CD4-positive, alpha-beta T cell treated with Interleukin-4 for 4 hours (primary cell): Measurements from ENCODE around the gene TOP3A.
A peak's percentile ranks its signal among the peaks of the same experiment; 100 is the strongest.
"Not testable (repeated sequence)": the region's sequence is repeated elsewhere in the genome, so short reads cannot be mapped to it uniquely, and the experiment has no call there.

Experiments
- DNase-seq: peaks from one replicate; pipeline ENCODE4 v3.0.0-alpha.2; 2020

Gene TOP3A

DNA sequence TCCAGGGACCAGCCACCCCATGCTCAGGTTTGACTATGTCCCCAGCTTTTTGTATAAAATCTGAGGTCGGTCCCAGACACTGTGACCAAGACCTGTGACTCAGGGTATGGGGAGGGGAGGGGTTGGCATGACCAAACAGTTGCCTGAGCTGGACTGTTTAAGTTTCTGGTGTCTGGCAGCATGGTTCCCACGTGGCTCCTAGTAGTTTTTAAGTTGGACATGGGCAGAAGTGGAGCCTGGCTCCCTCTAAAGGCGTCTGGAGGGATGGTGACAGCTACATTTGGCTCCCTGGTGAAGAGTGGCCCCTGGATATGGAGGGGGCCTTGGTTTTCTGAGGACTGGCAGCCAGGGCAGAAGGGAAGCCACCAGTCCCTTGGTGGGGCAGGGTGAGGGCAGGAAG is 8.2 kb upstream of the TOP3A start:
- DNase-seq = no peak

DNA sequence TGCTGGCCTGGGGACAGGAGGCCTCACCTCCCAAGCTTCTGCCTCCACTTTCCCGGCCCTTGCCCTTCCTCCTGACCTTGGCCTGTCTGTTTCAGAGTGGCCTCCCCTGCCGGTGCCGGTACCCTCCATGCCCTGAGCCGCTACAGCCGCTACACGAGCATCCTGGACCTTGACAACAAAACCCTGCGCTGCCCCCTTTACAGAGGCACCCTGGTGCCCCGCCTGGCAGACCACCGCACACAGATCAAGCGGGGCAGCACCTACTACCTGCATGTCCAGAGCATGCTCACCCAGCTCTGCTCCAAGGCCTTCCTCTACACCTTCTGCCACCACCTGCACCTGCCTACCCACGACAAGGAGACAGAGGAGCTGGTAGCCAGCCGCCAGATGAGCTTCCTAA is 7.7 kb upstream of the TOP3A start:
- DNase-seq = no peak

GRCh38 chr17:18321309-18321708 is 6.5 kb upstream of the TOP3A start:
- no peak for DNase-seq

- DNase-seq = no peak
Measured at GRCh38 chr17:18320301-18320700, 5.5 kb upstream of the TOP3A start.

DNA sequence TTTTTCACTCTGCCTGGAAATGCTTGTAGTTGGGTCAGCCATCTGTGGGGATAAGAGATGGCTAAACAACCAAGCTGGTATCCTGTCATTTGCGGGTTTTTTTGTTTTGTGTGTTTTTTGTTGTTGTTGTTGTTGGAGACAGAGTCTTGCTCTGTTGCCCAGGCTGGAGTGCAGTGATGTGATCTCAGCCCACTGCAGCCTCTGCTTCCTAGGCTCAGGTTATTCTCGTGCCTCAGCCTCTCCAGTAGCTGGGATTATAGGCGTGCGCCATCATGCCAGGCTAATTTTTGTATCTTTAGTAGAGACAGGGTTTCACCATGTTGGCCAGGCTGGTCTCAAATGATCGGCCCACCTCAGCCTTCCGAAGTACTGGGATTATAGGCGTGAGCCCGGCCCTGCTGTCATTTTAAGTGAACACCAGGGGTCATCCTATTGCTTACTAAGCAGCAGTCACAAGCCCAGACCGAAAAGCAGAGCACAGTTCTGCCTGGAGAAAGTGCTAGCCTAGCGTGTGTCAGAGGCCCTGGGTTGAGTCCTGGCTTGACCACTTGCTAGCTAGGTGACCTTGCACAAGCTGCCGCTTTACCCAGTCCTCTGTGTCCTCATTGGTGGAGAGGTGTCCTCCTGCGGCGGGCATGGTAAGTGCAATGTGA is 4.9 kb upstream of the TOP3A start:
- DNase-seq = no peak

DNA sequence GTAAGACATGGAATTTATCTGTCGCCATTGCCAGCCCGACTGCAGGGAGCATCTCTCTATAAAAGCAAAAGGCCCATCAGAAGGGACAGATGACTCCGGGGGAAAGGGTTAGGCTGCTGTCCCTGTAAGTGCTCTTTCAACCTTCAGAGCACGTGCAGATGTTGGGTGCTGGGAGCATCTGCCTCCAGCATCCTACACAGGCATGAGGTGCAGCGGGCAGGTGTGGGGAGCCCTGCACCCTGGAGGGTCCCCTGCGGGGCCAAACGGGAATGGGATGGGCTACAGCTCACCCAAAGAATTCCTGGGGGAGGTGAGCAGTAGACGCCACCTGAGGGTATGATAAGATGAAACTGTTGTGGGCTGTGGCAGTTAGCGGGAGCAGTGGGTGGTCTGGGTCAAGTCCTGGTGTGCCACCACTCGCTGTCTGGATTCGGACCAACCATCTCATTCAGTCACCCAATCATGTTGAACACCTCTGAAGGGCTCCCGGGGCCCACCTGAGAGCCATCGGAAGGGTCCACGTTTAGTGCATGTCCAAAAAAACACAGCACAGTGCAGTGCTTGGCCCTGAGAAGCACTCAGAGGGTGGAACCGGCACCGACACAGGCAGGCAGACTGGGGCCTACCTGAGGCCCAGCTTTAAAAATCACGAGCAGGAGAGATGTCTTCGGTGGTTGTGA is 4.1 kb upstream of the TOP3A start:
- no peak for DNase-seq

- DNase-seq = no peak
Measured at GRCh38 chr17:18318117-18318516, 3.3 kb upstream of the TOP3A start.

- no peak for DNase-seq
Measured at GRCh38 chr17:18315961-18316360, 1.2 kb upstream of the TOP3A start.

DNA sequence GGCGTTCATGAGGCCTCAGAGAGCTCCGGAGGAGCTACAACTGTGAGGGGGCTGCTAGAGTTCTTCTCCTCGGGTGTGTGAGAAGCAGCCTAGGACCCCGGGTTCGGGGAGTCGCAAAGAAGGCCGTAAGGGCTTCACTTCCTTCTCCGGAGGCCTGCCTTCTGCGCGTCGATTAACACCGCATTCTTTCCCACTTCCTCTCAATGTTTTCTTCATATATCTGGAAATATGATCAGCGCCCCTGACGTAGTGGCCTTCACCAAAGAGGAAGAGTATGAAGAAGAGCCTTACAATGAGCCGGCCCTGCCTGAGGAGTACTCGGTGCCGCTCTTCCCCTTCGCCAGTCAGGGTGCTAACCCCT is 748 bp upstream of the TOP3A start:
- peak; percentile 27 for DNase-seq

DNA sequence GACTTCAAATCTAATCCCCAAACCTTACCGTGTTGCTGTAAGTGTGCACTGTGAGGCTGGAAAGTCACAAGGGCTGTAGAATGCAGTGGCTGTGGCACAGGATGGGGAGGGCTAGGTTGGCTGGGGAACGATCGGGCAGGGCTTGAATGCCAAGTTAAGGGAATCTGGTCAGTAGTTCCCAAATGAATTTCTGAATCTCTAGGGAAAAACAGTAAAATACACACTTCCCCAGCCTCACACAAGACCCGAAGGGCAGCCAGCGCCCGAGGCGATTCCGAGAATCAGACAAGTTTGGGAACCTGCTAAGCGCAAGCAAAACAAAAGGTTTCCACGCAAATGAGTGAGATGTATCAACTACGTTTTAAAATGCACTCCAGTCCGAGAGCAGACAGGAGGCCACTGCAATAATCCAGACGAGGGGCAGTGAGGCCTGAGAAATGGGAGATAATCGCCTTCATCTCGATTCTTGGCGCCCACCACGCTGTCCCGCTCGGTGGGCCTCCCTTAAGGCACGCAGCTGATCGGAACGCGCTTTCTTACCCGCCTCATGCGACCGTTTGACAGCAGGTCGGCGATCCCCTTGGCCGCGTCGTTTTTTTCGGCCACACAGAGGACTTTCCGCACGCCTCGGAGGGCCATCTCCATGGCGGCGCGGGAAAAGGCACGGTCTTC is 599 bp downstream of the TOP3A start:
- no peak for DNase-seq

GRCh38 chr17:18309202-18309601 is 5.6 kb downstream of the TOP3A start:
- DNase-seq = no peak

DNA sequence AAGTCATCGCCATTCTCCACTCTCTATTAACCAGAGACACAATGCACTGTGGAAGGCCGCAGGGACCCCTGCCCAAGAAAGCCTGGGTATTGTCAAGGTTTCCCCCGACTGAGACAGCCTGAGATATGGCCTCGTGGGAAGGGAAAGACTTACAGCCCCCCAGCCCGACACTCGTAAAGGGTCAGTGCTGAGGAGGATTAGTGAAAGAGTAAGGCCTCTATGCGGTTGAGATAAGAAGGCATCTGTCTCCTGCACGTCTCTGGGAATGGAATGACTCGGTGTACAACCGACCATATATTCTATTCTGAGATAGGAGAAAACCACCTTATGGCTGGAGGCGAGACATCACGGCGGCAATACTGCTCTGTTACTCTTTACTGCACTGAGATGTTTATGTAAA is 11.6 kb downstream of the TOP3A start:
- not testable (repeated sequence) for DNase-seq

DNA sequence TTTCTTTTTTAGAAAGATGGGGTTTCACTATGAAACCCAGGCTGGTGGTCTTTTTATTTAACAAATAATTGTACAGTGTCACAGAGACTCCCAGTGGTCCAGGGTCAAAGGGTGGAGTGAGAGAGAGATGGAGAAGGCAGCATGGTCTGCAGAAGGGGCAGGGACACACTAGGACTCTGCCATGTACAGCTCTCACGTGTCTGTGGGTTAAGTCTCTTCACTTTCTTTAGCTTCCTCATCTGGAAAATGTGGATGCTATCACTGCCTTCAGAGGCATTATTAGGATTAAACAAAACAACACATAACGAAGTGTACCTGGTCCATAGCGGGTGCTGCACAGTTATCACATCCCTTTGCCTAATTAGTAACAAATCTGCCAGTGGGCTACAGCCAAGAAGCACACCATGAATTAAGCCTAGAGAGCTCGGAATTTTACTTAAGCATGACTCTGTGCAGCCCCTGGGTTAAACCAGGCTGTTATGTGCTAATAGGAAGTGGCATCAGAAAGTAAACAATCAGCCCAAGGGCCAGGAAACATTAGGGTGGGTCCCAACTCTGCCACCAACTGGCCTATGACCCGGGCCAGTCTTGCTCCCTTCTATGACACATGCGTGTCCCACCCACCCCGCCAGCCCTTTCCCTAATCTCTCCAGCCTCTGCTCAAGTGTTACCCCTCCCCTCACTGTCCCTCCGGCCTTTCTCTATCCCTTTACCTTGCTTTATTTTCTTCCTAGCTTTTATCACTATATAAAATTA is 13.9 kb downstream of the TOP3A start:
- DNase-seq = no peak

DNA sequence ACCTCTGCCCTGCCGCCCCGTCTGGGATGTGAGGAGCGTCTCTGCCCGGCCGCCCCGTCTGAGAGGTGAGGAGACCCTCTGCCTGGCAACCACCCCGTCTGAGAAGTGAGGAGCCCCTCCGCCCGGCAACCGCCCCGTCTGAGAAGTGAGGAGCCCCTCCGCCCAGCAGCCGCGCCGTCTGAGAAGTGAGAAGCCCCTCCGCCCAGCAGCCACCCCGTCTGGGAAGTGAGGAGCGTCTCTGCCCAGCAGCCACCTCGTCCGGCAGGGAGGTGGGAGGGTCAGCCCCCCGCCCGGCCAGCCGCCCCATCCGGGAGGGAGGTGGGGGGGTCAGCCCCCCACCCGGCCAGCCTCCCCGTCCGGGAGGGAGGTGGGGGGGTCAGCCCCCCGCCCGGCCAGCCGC is 16.7 kb downstream of the TOP3A start:
- not testable (repeated sequence) for DNase-seq

DNA sequence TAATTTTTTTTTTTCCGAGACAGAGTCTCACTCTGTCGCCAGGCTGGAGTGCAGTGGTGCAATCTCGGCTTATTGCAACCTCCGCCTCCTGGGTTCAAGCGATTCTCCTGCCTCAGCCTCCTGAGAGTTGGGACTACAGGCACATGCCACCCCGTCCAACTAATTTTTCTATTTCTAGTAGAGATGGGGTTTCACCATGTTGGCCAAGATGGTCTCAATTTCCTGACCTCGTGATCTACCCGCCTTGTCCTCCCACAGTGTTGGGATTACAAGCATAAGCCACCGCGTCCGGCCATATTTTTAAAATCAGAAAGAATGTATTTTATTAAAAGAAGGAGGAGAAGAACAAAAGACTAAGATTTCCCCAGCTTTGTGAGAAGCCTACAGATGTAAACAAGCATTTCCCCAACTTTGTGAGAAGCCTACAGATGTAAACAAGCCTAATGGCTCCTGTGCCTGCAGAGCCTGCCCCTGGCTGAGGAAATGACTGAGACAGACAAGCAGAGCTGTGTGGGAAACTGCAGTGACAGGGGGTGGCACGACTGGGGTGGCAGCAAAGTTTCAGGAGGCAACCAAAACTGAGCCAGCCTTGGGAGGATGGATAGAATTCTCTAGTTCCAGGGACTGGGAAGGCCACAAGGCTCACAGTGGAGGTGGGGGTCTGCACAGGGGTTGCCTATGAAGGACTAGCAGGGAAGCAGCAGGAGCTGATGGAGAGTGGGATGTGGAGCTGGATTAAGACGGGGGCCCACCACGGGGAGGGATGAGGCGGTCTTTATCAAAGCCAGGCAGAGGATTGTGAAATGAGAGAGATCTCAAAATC is 22.9 kb downstream of the TOP3A start:
- no peak for DNase-seq

DNA sequence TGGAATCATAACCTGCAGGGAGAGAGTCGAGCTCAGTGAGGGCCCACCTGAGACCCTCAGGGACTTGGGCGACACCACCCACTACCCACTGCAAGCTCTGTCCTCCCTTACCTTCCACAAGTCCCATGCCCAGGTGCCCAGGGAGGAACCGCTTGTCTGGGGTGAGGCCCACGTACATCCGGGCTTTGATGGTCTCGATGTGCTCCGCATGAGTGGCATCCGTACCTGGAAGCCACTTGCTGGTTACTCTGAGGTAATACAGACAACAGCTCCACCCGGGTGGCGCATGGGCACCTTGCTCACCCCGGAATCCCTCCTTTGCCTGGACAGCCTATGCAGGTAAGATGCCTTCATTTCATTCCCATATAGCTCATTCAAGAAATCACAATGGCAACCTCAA is 29.5 kb downstream of the TOP3A start:
- no peak for DNase-seq

DNA sequence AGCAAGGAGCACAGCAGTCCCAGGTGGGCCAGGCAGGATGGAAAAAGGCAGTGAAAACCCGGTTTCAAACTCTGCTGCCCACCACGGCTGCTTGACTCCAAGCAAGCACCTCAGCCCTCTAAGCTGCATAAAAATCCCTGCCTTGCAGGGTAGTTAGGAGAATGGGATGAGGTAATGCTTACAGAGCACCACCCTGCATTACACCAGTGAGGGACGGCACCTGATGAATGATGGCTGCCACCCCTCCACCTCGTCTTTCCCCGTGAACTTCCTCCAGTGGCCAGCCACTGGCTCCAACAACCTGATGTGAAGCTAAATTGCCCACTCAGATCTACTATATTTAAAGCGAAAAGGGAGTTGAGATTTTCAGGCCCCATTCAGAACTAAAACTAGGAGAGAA is 33.0 kb downstream of the TOP3A start:
- DNase-seq = no peak

- no peak for DNase-seq
Measured at GRCh38 chr17:18280766-18281371, 33.9 kb downstream of the TOP3A start.

DNA sequence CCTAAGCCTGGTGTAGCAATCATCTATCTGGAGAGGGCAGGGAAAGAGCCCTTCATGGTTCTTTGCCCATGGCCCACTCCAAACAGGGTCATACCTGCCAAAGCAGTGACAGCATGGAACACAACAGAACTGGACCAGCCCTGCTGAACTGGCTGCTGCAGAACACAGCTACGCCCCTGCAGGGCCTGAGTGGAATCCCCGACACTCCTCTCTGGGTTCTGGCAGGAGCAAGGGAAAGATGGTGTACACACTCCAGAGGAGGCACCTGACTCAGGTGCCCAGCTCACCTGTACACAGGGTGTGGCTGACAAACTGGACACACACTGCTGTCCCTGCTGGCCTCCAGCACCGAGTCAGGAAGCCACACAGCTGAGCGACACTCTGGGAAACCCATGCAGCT is 34.5 kb downstream of the TOP3A start:
- DNase-seq = no peak

DNA sequence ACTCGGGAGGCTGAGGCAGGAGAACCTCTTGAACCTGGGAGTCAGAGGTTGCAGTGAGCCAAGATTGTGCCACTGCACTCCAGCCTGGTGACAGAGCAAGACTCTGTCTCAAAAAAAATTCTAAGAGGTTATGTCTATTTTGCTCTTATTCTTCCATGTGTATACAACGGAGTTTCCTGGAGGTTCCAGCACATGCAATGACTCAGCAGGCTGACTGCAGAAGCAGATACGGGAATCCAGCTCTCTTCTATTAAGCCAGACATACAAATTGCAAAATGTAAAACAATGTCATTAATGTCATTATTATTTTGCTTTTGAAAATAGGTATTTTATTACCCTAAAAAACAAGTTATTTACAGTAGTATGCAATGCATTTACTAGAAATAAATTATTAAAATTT is 35.9 kb downstream of the TOP3A start:
- DNase-seq = no peak

- DNase-seq = no peak
Measured at GRCh38 chr17:18277076-18277475, 37.7 kb downstream of the TOP3A start.
